ENCODE measurements around the gene GRM7.

GRCh38 chr3:7469866-7470265 lies 609.0 kb downstream of the GRM7 start:
- TF ChIP-seq CTCF (IDR thresholded peaks at IDR 0.05) (no peak), POLR2AphosphoS5 (IDR thresholded peaks at IDR 0.05) (no peak), POLR2A (IDR thresholded peaks at IDR 0.05) (no peak)
